ENCODE data around the gene RBM4B.

Gene RBM4B

GRCh38 chr11:66707486-66707885 is 29.8 kb upstream of the RBM4B start:
- no peak for DNase-seq (ENCODE audit: low spot score)

GRCh38 chr11:66706989-66707388 is 29.3 kb upstream of the RBM4B start:
- no peak for DNase-seq (ENCODE audit: low spot score)

DNA sequence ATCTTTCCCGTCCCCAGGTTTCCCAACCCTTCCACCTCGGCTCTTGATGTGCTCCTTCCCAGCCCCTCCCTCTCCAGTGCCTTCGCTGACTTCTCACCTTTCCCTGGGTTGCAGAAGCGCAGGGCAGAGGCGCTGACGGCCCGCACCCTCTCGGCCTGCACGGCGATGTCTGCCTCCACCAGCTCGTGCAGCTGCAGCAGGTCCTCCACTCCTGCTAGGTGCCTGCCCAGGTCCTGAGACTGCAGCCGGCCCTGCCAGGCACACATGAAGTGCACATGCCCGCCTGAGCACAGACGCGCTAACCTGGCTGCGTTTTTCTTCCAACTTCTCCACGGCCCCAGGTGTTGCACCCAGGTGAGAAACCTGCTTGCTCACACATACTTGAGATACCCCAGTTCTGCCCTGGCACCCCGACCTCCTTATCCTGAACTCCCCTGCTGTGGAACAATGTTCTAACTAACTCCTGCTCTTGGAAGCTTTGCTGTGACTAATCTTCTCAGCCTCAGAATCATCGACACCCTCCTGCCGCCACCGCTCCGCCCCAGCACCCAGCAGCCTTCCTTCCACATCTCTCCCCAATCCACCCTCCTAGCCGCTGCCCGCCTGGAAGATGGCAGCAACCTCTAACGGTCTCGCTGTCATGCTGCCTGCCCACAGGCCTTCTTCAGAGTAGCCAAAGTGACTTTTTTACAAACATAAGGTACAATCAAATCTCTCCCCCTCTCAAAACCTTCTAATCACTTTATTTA is 28.1 kb upstream of the RBM4B start:
- no peak for DNase-seq (ENCODE audit: low spot score)

- no peak for DNase-seq (ENCODE audit: low spot score)
Measured at GRCh38 chr11:66704659-66705360, 27.1 kb upstream of the RBM4B start.

DNA sequence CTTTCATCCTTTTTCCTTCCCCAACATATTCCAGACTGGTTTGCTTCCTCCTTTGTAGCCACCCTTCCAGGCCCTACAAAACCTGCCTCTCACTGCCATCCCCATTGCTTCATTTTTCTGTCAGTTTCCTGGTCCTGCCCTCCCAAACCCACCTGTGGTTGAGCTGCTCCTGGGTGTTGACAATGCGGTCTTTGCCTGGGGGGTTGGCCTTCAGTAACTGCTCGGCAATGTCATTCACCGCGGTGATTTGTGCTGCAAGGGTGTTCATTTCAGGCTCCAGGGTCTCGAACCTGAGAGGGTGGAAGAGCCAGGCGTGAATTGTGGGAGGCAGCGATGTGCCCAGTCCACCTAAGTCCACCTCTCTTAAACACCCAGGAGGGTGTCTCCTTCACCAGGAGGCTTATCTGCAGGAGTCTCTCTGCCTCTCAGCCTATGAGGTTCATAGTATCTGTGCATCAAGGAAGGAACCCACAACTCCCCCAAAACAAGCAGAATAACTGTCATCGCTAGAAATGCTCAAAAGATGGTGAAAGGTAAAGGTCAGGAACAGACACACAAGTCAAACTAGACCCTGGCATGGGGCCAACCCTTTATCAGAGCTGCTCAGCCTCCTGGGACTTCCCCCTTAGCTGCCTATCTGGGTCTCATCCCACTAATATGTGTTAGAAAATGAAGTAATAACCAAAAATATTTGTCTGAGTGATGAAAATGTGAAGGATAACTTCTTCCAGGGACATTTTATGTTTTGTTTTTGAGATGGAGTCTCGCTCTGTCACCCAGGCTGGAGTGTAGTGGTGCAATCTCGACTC is 23.9 kb upstream of the RBM4B start:
- no peak for DNase-seq (ENCODE audit: low spot score)

DNA sequence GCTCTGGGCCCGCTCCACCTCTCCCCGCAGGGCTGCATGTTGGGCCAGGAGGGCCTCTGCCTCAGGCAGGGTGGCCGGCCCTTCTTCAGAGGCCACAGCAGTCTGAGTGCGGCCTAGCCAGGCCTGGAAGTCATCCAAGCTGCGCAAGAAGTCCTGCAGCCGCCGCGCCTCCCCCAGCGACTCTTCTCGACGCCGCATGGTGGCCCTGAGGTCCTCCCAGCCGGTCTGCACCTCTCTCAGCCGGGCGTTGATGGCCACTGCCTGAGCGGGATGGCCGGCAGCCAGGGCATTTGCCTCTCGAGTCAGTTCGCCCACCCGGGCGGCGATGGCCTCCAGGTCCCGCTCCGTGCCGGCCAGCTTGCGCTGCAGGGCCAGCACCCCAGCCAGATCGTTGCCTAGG is 23.1 kb upstream of the RBM4B start:
- DNase-seq (ENCODE audit: low spot score) = no peak

DNA sequence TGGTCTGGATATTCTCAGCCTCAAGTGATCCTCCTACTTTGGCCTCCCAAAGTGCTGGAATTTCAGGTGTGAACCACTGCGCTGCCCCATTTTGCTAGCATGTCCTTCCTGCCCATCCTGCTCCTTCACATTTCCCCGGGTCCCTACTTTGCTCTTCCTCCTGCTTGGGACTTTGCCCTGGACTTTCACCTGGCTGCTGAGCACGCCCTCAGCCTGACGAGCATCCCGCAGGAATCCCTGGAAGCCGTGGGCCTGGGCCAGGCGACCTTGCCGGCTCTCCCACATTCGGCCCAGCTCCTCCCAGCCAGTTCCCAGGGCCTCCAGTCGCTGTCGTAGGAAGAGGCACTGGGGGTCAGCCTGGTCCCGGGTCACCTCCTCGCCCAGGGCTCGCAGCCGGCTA is 22.6 kb upstream of the RBM4B start:
- no peak for DNase-seq (ENCODE audit: low spot score)

DNA sequence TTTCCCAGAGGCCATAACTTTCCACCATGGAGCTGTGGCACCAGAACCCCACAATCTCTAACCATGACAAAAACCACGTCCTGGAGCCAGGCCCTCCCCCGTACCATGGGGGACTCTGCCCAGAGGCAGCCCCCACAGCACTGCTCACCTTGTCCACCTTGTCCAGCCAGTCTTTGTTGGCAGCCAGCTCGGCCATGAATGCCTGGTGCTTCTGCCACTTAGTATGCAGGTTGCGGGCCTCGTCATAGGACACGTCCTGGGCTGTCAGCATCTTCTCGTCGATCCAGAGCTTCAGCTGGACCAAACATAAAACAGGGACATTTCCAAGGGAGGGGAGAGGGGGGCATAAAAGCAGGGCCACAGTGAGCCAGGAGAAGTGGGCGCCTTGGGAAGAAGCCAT is 20.8 kb upstream of the RBM4B start:
- DNase-seq (ENCODE audit: low spot score) = no peak

DNA sequence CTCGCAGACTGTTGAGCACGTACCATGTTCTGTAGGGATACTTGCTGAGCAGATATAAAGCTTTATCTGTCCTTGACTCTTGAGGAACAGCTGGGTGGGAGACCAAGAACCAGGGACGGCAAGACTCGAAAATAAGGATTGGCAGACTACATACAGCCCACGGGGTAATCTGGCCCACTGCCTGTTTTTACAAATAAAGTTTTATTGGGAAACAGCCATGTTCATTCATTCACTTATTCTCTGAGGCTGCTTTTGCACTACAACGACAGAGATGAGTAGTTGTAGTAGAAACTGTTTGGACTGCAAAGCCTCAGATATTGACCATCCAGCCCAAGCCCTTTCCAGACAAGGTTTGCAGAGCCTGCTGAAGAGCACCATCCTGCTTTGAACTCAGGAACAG is 20.3 kb upstream of the RBM4B start:
- DNase-seq (ENCODE audit: low spot score) = no peak

DNA sequence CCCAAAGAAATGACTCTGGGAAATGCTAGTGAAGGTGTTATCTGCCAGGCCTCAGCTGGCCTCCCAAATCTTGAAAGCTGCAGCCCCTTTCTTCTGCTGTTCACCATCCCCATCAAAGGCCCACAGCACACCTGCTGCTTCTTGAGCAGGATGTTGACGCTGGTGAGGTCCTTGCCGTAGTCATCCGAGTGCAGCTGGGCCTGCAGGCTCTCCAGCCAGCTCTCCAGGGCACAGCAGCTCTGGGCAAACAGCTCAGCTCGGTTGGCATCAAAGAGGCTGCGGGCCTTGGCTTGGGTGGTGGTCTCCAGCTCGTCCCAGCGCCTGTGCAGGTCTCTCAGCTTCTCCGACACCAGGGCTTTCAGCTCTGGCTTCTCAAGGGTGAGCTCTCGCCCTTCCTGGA is 18.5 kb upstream of the RBM4B start:
- no peak for DNase-seq (ENCODE audit: low spot score)

DNA sequence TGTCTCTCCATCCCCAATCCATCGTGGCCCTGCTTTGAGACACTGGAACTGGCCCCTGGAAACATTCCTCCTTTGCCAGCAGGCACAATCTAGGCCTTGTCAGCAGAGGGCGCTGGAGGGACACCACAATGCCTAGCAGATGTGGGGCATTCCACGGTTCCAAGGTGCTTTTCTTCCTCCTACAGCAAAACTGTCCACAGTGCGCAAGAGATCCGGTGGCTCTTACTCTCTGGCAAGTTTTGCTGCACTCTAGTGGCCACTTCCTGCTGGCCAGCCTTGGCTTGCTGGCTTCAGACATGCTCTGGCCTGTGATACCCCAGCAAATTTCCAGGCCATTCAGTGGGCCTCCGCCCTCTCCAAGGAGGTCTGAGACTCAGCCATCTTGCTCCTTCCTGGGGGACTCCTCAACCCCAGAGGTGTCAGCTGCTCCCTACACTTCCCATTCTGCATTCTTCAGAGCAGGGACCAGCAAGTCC is 17.1 kb upstream of the RBM4B start:
- DNase-seq (ENCODE audit: low spot score) = peak; percentile 96

- no peak for DNase-seq (ENCODE audit: low spot score)
Measured at GRCh38 chr11:66694056-66694410, 16.3 kb upstream of the RBM4B start.

- DNase-seq (ENCODE audit: low spot score) = no peak
Measured at GRCh38 chr11:66693356-66694055, 15.8 kb upstream of the RBM4B start.

DNA sequence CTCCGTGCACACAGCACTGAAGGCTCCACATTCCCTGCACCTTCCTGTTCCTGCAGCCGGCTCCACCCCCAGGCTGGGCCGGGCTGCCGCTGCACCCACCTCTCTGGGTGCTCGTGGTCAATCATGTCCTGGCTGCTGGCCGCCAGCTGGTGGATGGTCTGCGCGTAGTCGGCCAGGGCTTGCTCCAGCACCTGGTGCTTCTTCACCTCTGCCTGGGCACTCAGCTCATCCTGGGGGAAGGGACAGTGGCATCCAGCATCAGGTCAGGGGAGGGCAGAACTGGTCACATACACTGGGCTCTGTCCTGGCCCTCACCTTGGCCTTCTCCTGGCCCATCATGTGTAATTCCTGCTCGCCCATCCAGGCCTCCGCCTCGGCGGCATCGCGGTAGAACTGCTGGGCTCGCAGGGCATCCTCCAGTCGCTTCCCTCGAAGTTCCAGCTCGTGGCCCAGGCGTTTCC is 15.2 kb upstream of the RBM4B start:
- DNase-seq (ENCODE audit: low spot score) = no peak

GRCh38 chr11:66692446-66692845 is 14.8 kb upstream of the RBM4B start:
- no peak for DNase-seq (ENCODE audit: low spot score)

GRCh38 chr11:66691311-66691980 is 13.8 kb upstream of the RBM4B start:
- DNase-seq (ENCODE audit: low spot score) = no peak

DNA sequence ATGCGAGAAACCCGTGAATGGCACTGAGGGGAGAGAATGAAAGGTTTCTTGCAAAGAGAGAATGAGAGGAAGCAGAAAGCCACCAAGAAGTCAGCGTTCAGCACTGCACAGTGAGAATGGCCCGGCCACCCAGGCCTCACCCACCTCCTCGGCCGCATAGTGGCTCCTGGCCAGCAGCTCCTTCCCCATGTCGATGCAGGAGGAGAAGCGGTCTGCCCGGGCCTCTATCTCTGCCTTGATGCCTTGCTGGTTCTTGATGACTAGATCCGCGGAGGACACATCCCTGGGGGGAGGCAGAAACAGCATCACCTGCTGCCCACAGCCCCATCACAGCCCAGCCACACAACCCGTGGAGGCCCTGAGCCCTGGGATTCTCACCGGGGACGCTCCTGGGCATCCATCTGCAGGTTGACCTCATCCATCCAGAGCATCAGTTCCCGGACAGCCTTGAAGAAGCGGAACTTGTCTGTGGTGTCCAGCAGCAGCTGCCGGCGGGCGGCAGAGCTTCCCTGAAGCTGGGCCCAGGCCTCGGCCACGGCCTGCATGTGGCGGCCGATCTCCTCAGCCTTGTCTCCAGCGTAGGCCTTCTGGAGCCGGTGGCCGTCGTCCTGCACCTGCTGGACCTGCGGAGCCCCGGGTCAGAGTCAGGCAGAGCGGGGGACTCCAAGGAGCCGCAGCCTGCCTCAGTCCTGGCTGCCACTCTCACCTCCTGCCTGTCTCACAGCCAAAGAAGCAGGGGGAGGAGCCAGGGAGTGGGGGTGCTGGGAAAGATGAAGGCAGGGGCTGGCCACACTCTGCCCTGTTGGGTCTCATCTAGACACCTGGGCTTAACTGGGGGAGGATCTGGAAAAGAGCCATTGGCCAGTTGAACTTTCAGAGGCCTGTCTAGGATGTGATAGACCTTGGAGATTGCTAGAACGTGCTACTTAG is 12.2 kb upstream of the RBM4B start:
- DNase-seq (ENCODE audit: low spot score) = no peak

DNA sequence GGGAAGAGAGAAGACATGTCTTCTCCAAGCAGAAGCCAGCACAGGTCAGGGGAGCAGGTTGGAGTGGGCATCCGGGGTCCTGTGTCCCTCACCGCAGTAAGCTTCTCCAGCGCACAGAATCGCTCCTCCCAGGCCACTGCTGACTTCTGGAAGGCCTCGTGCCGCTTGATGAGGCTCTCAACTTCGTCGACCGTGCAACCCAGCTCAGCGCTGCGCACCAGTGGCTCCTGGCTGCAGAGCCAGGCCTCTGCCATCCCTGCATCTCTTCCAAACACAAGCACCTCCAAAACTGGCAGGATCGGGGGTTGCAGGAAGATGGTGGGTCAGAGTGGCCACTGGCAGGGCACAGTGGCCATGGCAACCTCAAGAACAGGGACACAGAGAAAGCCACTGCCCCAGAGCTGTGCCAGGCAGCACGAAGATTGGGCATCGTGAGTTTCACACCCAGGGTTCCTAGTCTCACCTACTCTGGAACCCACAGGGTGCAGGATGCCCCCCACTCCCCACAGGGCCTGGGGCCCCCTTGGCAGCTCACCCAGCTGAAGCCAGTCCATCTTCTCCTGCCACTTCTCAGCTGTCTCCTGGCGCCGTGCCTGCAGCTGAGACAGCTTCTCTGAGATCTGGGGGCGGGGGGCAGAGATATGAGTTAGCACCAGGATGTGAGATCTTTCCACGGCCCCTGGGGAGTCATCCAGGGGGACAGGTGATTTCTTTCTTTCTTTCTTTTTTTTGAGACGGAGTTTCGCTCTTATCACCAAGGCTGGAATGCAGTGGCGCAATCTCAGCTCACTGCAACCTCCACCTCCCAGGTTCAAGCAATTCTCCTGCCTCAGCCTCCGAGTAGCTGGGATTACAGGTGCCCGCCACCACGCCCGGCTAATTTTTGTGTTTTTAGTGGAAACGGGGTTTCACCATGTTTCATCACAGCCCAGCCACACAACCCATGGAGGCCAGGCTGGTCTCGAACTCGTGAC is 11.2 kb upstream of the RBM4B start:
- DNase-seq (ENCODE audit: low spot score) = no peak

GRCh38 chr11:66687831-66688281 is 10.2 kb upstream of the RBM4B start:
- no peak for DNase-seq (ENCODE audit: low spot score)
